Activated CD8-positive, alpha-beta memory T cell treated with anti-CD3 and anti-CD28 coated beads, Interleukin-2, amount 10 ng/mL, durations not matched to agents 7 days and 5 days (primary cell): ENCODE results near the gene DGUOK. TPM values are rescaled to one million over a fixed set of nuclear protein-coding genes. Genes with fewer than 3 reads are reported as not detected.
"Not testable (repeated sequence)": the region's sequence is repeated elsewhere in the genome, so short reads cannot be mapped to it uniquely, and the experiment has no call there.

ENCODE experiments used
- ATAC-seq: fragments of 150-1000 bp; cut with Tn5 transposase; one replicate; pipeline ENCODE4 v1.10.0; 2021; ENCODE audit warnings: moderate library complexity
- CTCF ChIA-PET: fragments of 350-600 bp; sonication (Branson Sonifier 250); formaldehyde crosslinking; loops from one replicate; lab custom pipeline; 2021; ENCODE audit warnings: antibody characterized with exemption; lab: Charles Lee
- DNase-seq: peaks from one replicate; pipeline ENCODE4 v3.0.0-alpha.2; 2020
- H3K27ac Mint-ChIP-seq: one replicate; pipeline ENCODE4 v1.8.0; 2021; ENCODE audit warnings: mild to moderate bottlenecking, mixed read lengths
- H3K27me3 Mint-ChIP-seq: one replicate; pipeline ENCODE4 v1.8.0; 2021; ENCODE audit warnings: mixed read lengths
- H3K36me3 Mint-ChIP-seq: one replicate; pipeline ENCODE4 v1.8.0; 2021; ENCODE audit warnings: mild to moderate bottlenecking, mixed read lengths
- H3K4me1 Mint-ChIP-seq: one replicate; pipeline ENCODE4 v1.8.0; 2021; ENCODE audit warnings: mixed read lengths
- H3K4me3 Mint-ChIP-seq: one replicate; pipeline ENCODE4 v1.8.0; 2021; ENCODE audit warnings: mild to moderate bottlenecking, moderate library complexity, mixed read lengths
- H3K9me3 Mint-ChIP-seq: one replicate; pipeline ENCODE4 v1.8.0; 2022; ENCODE audit warnings: low read depth, mixed read lengths
- total RNA-seq, 2 experiments: library from RNA; stranded (reverse); gene quantifications; one replicate each; pipeline ENCODE4 v1.2.3, GENCODE V29; 2021

Gene DGUOK
- total RNA-seq, 2 experiments from 2014 or later = 65.9 to 75.4 TPM

DNA sequence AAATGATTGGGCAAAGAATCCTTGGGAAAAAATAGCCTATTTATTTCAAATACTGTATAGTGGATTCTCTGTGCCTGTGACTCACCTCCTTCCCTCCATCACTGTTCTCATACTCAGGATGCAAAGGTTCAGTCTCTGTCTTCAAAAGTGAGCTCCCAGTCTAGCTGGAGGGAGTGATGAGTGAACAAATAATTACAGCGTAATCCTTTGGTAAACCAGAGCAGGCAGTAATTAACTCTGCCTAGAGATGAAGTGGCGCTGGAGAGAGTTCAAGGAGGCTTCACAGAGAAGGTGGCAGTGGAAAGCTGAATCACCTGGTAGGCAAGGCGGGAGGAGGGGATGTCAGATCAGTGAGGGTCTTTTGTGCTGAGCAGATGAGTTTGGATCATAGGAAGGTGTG is 6.5 kb downstream of the DGUOK start:
- H3K9me3 Mint-ChIP-seq = no peaks in the 10 kb centered on the region
- no peak overlapping the region for H3K27ac Mint-ChIP-seq
- peaks cover 44% of the 10 kb centered on the region for H3K36me3 Mint-ChIP-seq
- H3K27me3 Mint-ChIP-seq = no peaks in the 10 kb centered on the region
- H3K4me3 Mint-ChIP-seq = no peak overlapping the region
- H3K4me1 Mint-ChIP-seq = peaks cover 74% of the 10 kb centered on the region
- CTCF ChIA-PET = interaction anchor here (2.3 kb wide), 1 partner anchor 11 kb away, joined by 6 read pairs; no protein-coding TSS in a partner anchor
- no peak for DNase-seq
- no peak for ATAC-seq

DNA sequence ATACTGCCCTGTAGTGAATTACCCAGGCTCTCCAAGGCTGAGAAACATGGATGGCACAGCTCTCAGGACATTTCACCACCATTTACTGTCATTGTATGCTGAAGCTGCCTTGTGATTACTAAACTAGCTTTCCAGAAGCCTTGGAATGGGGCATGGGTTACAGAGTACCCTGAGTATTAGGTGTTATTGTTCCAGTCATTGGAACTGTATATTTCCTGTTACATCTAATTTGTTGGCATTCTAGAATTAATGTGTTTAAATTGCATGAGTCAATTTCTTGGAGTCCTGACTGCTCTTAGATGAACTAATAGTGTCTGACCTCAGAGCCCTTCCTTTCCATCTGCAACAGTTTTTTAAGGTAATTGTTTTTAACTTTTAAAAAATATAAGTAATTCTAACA is 9.0 kb downstream of the DGUOK start:
- Mint-ChIP-seq H3K4me1 (peaks cover 66% of the 10 kb centered on the region), H3K27ac (no peak overlapping the region), H3K27me3 (no peaks in the 10 kb centered on the region), H3K36me3 (peaks cover 34% of the 10 kb centered on the region), H3K9me3 (no peaks in the 10 kb centered on the region), H3K4me3 (no peak overlapping the region)
- no peak for ATAC-seq
- no peak for DNase-seq
- CTCF ChIA-PET = interaction anchor here (1.3 kb wide), 1 partner anchor 37 kb away, joined by 3 read pairs; no protein-coding TSS in a partner anchor

DNA sequence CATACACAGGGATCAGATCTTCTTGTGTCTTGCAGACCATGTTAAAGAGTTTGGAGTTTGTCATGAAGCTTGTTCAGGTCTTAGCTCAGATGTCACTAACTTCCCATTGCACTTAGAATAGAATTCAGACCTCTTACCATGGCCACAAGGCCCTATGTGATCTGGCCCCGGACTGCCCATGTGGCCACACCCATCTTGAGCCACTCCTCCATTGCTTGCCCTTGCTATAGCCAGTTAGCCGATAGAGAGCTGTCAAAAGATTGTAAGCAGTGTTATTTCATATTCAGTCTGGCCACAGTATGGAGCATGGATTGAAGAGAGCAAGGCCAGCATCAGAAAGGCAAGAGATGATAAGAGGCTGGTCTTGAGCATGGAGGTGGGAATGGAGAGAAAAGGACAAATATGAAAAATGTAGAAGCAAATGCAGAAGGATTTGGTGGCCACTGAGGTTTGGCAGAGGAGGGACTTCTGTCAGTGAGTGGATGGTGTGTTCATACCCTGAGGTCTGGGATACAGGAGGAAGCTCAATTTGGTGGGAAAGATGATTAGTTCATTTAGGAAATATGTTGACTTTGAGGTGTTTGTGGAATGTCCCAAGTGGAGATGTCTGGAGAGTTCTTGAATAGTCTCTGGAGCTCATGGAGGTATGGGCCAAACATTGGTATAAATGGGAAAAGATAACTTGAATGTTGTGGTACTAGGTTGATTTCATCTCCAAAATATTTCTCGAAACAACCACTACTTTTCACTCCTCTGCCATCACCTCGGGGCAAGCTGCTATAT is 10.6 kb downstream of the DGUOK start:
- no peaks in the 10 kb centered on the region for H3K9me3 Mint-ChIP-seq
- no peak for DNase-seq
- peaks cover 55% of the 10 kb centered on the region for H3K4me1 Mint-ChIP-seq
- ATAC-seq = no peak
- CTCF ChIA-PET = interaction anchor here (0.7 to 2.5 kb wide), 3 partner anchors 34 to 210 kb away, joined by 3 to 7 read pairs (median 6); partner anchors contain the start of gene BOLA3
- H3K36me3 Mint-ChIP-seq = peaks cover 36% of the 10 kb centered on the region
- H3K4me3 Mint-ChIP-seq = no peak overlapping the region
- H3K27ac Mint-ChIP-seq = no peak overlapping the region
- H3K27me3 Mint-ChIP-seq = no peaks in the 10 kb centered on the region

DNA sequence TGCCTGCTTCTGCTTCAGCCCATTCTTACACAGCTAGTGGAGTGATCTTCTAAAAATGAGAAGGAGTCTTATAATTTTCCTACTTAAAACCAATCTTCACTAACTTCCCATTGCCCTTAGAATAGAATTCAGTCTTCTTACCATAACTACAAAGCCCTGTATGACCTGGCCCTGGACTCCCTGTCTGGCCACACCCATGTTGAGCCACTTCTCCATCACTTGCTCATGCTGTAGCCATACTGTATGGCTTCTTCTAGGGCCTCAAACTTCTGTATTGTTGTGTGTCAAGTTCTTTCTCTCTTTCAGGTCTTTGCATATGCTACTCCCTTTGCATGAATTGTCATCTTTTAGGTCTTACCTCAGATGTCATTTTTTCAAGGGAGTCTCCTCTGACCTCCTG is 11.2 kb downstream of the DGUOK start:
- Mint-ChIP-seq H3K4me1 (peaks cover 52% of the 10 kb centered on the region), H3K9me3 (no peaks in the 10 kb centered on the region), H3K36me3 (peaks cover 36% of the 10 kb centered on the region), H3K27me3 (no peaks in the 10 kb centered on the region), H3K4me3 (no peak overlapping the region), H3K27ac (no peak overlapping the region)
- CTCF ChIA-PET = interaction anchor here (1.4 to 2.5 kb wide), 3 partner anchors 111 to 213 kb away, joined by 3 to 7 read pairs (median 6); partner anchors contain the start of gene BOLA3
- ATAC-seq (no peak), DNase-seq (no peak)

DNA sequence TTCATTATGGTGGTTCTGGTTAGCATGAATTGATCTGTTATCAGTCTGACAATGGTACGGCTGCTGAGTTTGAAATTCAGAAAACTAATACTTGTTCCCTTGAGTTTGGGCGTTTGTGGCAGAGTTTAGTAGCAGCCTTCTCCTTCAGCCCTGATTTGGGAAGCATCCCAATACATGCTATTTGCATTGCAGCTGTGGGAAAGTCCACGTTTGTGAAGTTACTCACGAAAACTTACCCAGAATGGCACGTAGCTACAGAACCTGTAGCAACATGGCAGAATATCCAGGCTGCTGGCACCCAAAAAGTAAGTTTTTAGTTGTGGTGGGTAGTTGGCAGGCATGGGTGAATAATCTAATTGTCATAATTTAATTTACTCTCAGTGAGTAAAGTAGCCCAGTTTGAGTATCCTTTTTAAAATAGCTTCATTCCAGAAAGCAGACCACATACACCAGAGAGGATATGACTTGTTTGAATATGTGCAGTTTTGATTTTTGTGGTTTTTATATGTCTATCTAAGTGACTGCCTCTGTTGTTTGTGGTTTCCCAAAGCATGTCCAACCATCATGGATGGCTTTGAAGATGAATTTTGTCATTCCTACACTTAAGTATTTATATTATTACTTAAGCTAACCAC is 12.2 kb downstream of the DGUOK start:
- DNase-seq (no peak), ATAC-seq (peak; percentile 61)
- no peaks in the 10 kb centered on the region for H3K27me3 Mint-ChIP-seq
- no peak overlapping the region for H3K4me3 Mint-ChIP-seq
- H3K36me3 Mint-ChIP-seq = peaks cover 35% of the 10 kb centered on the region
- H3K4me1 Mint-ChIP-seq = peaks cover 45% of the 10 kb centered on the region
- CTCF ChIA-PET = interaction anchor here (0.7 to 2.5 kb wide), 8 partner anchors 25 to 213 kb away, joined by 3 to 7 read pairs (median 3); partner anchors contain the start of gene BOLA3
- no peak overlapping the region for H3K27ac Mint-ChIP-seq
- H3K9me3 Mint-ChIP-seq = no peaks in the 10 kb centered on the region

DNA sequence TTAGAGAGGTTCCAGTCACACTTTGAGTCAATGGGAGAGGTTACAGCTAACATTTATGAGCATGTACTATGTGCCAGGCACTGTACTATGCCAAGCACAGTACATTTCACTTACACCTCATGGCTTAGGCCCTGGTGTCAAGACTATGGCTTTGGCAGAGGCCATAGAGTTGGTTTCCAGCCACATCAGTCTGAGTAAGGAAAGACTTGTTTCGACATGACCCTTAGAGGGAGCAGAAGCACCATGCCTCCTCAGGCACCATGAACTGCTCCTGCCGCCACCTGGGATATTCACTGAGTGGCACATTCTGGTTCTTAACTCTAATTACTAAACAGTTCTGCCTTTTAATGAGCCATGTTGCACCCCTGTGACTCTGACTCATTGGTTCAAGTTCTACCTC is 12.7 kb downstream of the DGUOK start:
- CTCF ChIA-PET = interaction anchor here (0.6 to 2.5 kb wide), 9 partner anchors 24 to 212 kb away, joined by 3 to 7 read pairs (median 3); partner anchors contain the start of gene BOLA3
- no peak for DNase-seq
- no peaks in the 10 kb centered on the region for H3K27me3 Mint-ChIP-seq
- peaks cover 36% of the 10 kb centered on the region for H3K36me3 Mint-ChIP-seq
- peak; percentile 61 for ATAC-seq
- H3K27ac Mint-ChIP-seq = no peak overlapping the region
- no peaks in the 10 kb centered on the region for H3K9me3 Mint-ChIP-seq
- H3K4me1 Mint-ChIP-seq = peaks cover 48% of the 10 kb centered on the region
- no peak overlapping the region for H3K4me3 Mint-ChIP-seq

DNA sequence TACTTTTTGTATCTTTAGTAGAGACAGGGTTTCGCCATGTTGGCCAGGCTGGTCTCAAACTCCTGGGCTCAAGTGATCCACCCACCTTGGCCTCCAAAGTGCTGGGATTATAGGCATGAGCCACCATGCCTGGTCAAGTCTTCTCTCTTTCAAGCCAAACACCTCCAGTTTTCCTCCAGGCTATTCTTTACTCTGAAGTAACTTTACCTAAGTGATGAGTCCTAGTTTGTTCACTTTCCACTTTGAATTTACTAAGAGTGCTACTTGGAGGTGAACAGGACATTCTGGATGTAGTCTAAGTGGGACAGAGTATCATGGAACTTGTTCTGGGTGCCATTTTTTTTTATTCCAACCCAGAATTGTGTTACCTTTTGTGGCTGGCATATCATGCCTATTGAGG is 13.4 kb downstream of the DGUOK start:
- H3K4me1 Mint-ChIP-seq = peaks cover 53% of the 10 kb centered on the region
- CTCF ChIA-PET = interaction anchor here (1.6 to 2.5 kb wide), 2 partner anchors 32 to 113 kb away, joined by 3 to 7 read pairs; no protein-coding TSS in a partner anchor
- peaks cover 42% of the 10 kb centered on the region for H3K36me3 Mint-ChIP-seq
- DNase-seq, ATAC-seq, H3K9me3 Mint-ChIP-seq, H3K4me3 Mint-ChIP-seq, H3K27ac Mint-ChIP-seq, H3K27me3 Mint-ChIP-seq: not testable (repeated sequence)

DNA sequence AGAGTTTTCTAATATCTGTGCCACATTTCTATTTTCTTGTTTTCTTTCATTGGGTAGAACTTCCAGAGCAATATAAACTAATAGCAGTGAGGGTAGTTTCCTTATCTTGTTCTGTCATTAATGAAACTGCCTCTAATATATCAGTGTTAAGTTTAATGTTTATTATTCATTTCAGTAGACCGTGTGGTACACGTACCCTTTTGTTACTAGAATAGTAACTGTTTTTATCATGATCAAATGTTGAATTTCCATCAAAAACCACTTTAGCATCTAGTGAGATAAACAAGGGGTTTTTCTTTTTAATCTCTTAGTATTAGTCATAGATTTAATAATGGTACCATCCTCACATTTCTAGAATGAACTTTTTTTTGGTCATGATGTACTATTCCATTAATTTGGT is 16.0 kb downstream of the DGUOK start:
- CTCF ChIA-PET = no interaction called here
- no peak overlapping the region for H3K27ac Mint-ChIP-seq
- H3K9me3 Mint-ChIP-seq = no peaks in the 10 kb centered on the region

DNA sequence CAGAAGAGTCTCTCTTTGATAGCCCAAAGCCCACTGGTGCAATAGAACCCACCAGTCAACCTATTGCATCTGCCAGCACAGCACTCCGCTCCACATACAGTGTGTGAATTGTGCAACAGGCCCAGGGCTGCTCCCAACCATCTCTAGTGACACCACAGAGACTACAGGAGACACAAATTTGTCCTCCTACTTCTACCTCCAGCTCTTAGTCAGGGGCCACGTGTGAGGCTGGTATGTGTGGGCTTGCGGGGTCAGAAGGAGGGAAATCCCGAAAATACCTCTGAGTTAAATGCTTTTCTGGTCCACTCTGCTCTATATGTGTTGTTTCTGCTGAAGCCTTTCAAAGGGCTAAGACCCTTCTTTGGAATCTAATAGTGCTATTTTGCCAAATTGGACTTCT is 18.0 kb downstream of the DGUOK start:
- H3K27ac Mint-ChIP-seq = no peak overlapping the region
- peaks cover 34% of the 10 kb centered on the region for H3K4me1 Mint-ChIP-seq
- H3K36me3 Mint-ChIP-seq = peaks cover 41% of the 10 kb centered on the region
- CTCF ChIA-PET = interaction anchor here (0.7 to 2.6 kb wide), 2 partner anchors 12 to 28 kb away, joined by 3 to 6 read pairs; no protein-coding TSS in a partner anchor
- H3K4me3 Mint-ChIP-seq = no peak overlapping the region
- DNase-seq (no peak), ATAC-seq (no peak)
- H3K27me3 Mint-ChIP-seq = no peaks in the 10 kb centered on the region
- no peaks in the 10 kb centered on the region for H3K9me3 Mint-ChIP-seq

More for the DNA sequence above, 16.0 kb downstream of the DGUOK start:
- ATAC-seq = no peak
- no peak for DNase-seq
- Mint-ChIP-seq H3K36me3 (peaks cover 39% of the 10 kb centered on the region), H3K4me1 (peaks cover 38% of the 10 kb centered on the region), H3K27me3 (no peaks in the 10 kb centered on the region), H3K4me3 (no peak overlapping the region)

DNA sequence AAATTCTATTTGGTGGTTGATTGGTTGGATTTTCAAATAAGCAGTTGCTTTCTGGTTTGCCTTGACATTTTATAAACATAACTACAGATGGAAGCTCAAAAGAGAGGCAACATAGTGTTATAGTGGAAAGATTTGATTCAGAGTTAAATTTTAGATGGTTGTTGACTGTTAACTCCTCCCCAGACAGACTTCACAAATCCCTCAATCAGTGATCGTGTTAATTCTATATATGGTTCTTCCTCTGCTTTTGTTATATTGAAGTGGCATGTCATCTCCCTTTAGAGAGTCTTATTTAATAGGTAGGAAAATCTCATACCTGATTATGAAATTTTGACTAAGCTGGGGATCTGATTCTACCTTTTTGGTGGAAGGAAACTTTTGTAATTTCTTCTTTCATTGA is 19.5 kb downstream of the DGUOK start:
- ATAC-seq (no peak), DNase-seq (no peak)
- Mint-ChIP-seq H3K9me3 (no peaks in the 10 kb centered on the region), H3K27me3 (no peaks in the 10 kb centered on the region), H3K4me3 (no peak overlapping the region), H3K36me3 (peaks cover 46% of the 10 kb centered on the region), H3K27ac (no peak overlapping the region), H3K4me1 (peaks cover 43% of the 10 kb centered on the region)
- CTCF ChIA-PET = no interaction called here

DNA sequence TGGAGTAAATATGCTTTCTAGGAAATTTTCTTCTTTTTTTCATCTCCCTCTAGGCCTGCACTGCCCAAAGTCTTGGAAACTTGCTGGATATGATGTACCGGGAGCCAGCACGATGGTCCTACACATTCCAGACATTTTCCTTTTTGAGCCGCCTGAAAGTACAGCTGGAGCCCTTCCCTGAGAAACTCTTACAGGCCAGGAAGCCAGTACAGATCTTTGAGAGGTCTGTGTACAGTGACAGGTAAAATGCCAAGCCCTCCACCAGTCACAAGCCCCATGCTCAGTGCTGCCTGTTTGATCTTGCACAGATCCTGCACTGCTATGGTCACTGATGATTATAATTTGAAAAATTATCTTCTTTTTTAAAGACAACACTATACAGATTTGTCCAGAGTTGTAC is 20.0 kb downstream of the DGUOK start:
- no peak for DNase-seq
- Mint-ChIP-seq H3K36me3 (peaks cover 50% of the 10 kb centered on the region), H3K27me3 (no peaks in the 10 kb centered on the region), H3K27ac (no peak overlapping the region), H3K4me1 (peaks cover 48% of the 10 kb centered on the region), H3K9me3 (no peaks in the 10 kb centered on the region), H3K4me3 (no peak overlapping the region)
- no peak for ATAC-seq
- CTCF ChIA-PET = no interaction called here

DNA sequence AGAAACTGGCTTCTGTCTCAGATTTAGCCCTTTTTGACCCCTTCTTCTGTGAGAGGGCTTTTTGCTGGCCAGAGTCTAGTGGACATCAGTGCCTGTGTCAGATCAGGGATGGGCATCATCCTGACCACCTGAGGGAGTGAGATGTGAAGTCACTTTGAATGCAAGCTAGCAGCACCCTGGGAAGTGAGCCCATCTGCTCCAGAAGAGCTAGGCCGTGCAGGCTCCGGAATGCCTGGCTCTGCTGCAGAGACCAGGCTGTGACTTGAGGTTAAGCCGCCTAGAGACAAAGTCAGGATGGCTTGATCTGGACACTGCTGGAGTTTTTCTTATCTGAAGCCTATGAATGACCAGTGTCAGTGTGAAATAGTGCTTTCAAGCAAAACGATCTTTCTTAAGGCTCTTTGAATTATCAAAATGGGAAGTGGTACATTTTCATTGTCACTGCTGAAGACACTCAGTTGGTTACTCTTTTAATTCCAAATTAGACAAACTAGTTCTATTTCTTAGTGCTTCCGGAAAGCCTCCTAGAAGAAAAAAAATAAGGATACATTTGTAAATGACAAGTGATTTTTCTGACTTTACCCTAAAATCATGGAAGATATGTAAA is 20.8 kb downstream of the DGUOK start:
- peaks cover 51% of the 10 kb centered on the region for H3K4me1 Mint-ChIP-seq
- H3K36me3 Mint-ChIP-seq = peaks cover 58% of the 10 kb centered on the region
- H3K27ac Mint-ChIP-seq = no peak overlapping the region
- DNase-seq (no peak), ATAC-seq (no peak)
- H3K9me3 Mint-ChIP-seq = no peaks in the 10 kb centered on the region
- CTCF ChIA-PET = interaction anchor here (1.0 kb wide), 1 partner anchor 24 kb away, joined by 3 read pairs; no protein-coding TSS in a partner anchor
- H3K27me3 Mint-ChIP-seq = no peaks in the 10 kb centered on the region
- no peak overlapping the region for H3K4me3 Mint-ChIP-seq

DNA sequence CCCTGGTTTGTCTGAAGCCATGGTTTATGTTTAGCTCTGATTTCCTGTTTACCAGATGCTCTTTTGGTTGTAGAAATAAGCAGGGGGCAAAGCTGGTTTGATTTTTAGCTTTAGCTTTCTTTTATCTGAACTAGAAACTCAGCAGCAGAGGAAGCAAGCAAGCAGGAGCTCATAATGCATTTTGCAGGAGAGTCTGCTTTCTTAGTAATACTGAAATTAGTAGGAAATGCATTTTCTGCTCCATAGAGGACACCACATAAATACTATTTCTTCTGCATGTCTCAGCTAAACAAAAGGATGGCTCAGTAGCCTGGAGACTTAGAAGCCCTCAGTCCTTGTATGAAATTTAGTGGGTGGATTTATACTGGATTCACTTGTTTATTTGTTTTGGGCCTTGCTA is 23.1 kb downstream of the DGUOK start:
- ATAC-seq (no peak), DNase-seq (no peak)
- peaks cover 56% of the 10 kb centered on the region for H3K36me3 Mint-ChIP-seq
- no peak overlapping the region for H3K27ac Mint-ChIP-seq
- CTCF ChIA-PET = interaction anchor here (1.6 kb wide), 1 partner anchor 26 kb away, joined by 3 read pairs; no protein-coding TSS in a partner anchor
- no peaks in the 10 kb centered on the region for H3K9me3 Mint-ChIP-seq
- no peak overlapping the region for H3K4me3 Mint-ChIP-seq
- H3K27me3 Mint-ChIP-seq = no peaks in the 10 kb centered on the region
- peaks cover 43% of the 10 kb centered on the region for H3K4me1 Mint-ChIP-seq
